H9 (cell line): ENCODE results near the gene FRMD1. TPM values are rescaled to one million over a fixed set of nuclear protein-coding genes. Genes with fewer than 3 reads are reported as not detected.

Source experiments
- DNase-seq: peaks from one replicate; pipeline ENCODE4 v3.0.0-alpha.2; 2017
- H2AFZ ChIP-seq: one replicate; pipeline ENCODE4 v1.6.1; 2013; ENCODE audit warnings: mild to moderate bottlenecking, low read length, control low read depth, moderate library complexity
- H2AK5ac ChIP-seq: 2 replicates; pipeline ENCODE4 v1.6.1; 2013; ENCODE audit warnings: low read length, control low read depth, mixed read lengths; ENCODE audit not compliant: insufficient read length
- H2BK120ac ChIP-seq: one replicate; pipeline ENCODE4 v1.6.1; 2013; ENCODE audit warnings: low read depth, mild to moderate bottlenecking, low read length, control low read depth, inconsistent platforms; ENCODE audit not compliant: poor library complexity, severe bottlenecking
- H2BK12ac ChIP-seq: 2 replicates; pipeline ENCODE4 v1.6.1; 2013; ENCODE audit warnings: low read length, control low read depth, mixed read lengths, low read depth; ENCODE audit not compliant: insufficient read length
- H2BK15ac ChIP-seq: 2 replicates; pipeline ENCODE4 v1.6.1; 2013; ENCODE audit warnings: low read depth, low read length, control low read depth
- H2BK20ac ChIP-seq: one replicate; pipeline ENCODE4 v1.6.1; 2013; ENCODE audit warnings: low read depth, mild to moderate bottlenecking, low read length, control low read depth, inconsistent platforms; ENCODE audit not compliant: poor library complexity, severe bottlenecking
- H2BK5ac ChIP-seq: 2 replicates; pipeline ENCODE4 v1.6.1; 2013; ENCODE audit warnings: low read length, control low read depth, mixed read lengths; ENCODE audit not compliant: insufficient read length
- H3K14ac ChIP-seq: 2 replicates; pipeline ENCODE4 v1.6.1; 2013; ENCODE audit warnings: low read length, control low read depth; ENCODE audit not compliant: insufficient read depth
- H3K18ac ChIP-seq: 2 replicates; pipeline ENCODE4 v1.6.1; 2013; ENCODE audit warnings: low read depth, mild to moderate bottlenecking, mixed read lengths, low read length, control low read depth; ENCODE audit not compliant: insufficient read length
- H3K23ac ChIP-seq: 2 replicates; pipeline ENCODE4 v1.6.1; 2013; ENCODE audit warnings: low read length, control low read depth, mixed read lengths, low read depth; ENCODE audit not compliant: insufficient read length
- H3K23me2 ChIP-seq: 2 replicates; pipeline ENCODE4 v1.6.1; 2013; ENCODE audit warnings: low read depth, mild to moderate bottlenecking, mixed read lengths, low read length, control low read depth; ENCODE audit not compliant: insufficient read length, poor library complexity, severe bottlenecking
- H3K27ac ChIP-seq: 2 replicates; pipeline ENCODE4 v1.5.1; 2013; ENCODE audit warnings: low read length, control low read depth, mixed read lengths, low read depth; ENCODE audit not compliant: insufficient read length
- H3K27me3 ChIP-seq: 2 replicates; pipeline ENCODE4 v1.6.1; 2013; ENCODE audit warnings: low read length, control low read depth, inconsistent platforms; ENCODE audit not compliant: insufficient read depth
- H3K4ac ChIP-seq: 2 replicates; pipeline ENCODE4 v1.6.1; 2013; ENCODE audit warnings: low read depth, mild to moderate bottlenecking, control low read depth, inconsistent platforms, low read length, moderate library complexity
- H3K4me1 ChIP-seq: 2 replicates; pipeline ENCODE4 v1.6.1; 2013; ENCODE audit warnings: low read length, control low read depth, inconsistent platforms; ENCODE audit not compliant: insufficient read depth
- H3K4me2 ChIP-seq: 2 replicates; pipeline ENCODE4 v1.6.1; 2013; ENCODE audit warnings: low read length, control low read depth, mixed read lengths; ENCODE audit not compliant: insufficient read length, insufficient read depth
- H3K56ac ChIP-seq: 2 replicates; pipeline ENCODE4 v1.6.1; 2013; ENCODE audit warnings: low read depth, mild to moderate bottlenecking, mixed read lengths, low read length, control low read depth; ENCODE audit not compliant: insufficient read length
- H3K79me1 ChIP-seq: 2 replicates; pipeline ENCODE4 v1.6.1; 2013; ENCODE audit warnings: low read depth, mild to moderate bottlenecking, moderate library complexity, low read length, control low read depth, inconsistent platforms; ENCODE audit not compliant: insufficient read depth, poor library complexity, severe bottlenecking
- H3K79me2 ChIP-seq: 2 replicates; pipeline ENCODE4 v1.6.1; 2013; ENCODE audit warnings: low read length, control low read depth, inconsistent platforms; ENCODE audit not compliant: insufficient read depth
- H3K9ac ChIP-seq: 2 replicates; pipeline ENCODE4 v1.6.1; 2013; ENCODE audit warnings: low read length, control low read depth, mixed read lengths; ENCODE audit not compliant: insufficient read length; ENCODE audit errors: extremely low read depth
- H3K9me3 ChIP-seq: one replicate; pipeline ENCODE4 v1.6.1; 2013; ENCODE audit warnings: low read depth, low read length, inconsistent platforms; ENCODE audit not compliant: control insufficient read depth
- H3T11ph ChIP-seq: one replicate; pipeline ENCODE4 v1.6.1; 2013; ENCODE audit warnings: mild to moderate bottlenecking, low read length, control low read depth, inconsistent platforms
- H4K20me1 ChIP-seq: one replicate; pipeline ENCODE4 v1.6.1; 2013; ENCODE audit not compliant: control insufficient read depth, insufficient read length, insufficient read depth
- H4K5ac ChIP-seq: 2 replicates; pipeline ENCODE4 v1.6.1; 2013; ENCODE audit warnings: low read depth, mild to moderate bottlenecking, mixed read lengths, low read length, control low read depth; ENCODE audit not compliant: insufficient read length
- H4K8ac ChIP-seq: replicated peaks from 2 replicates; pipeline ENCODE4 v1.6.1; 2013; ENCODE audit warnings: low read length, control low read depth, mixed read lengths, low read depth; ENCODE audit not compliant: insufficient read length
- H4K91ac ChIP-seq: 2 replicates; pipeline ENCODE4 v1.6.1; 2013; ENCODE audit warnings: low read depth, mild to moderate bottlenecking, moderate library complexity, mixed read lengths, low read length, control low read depth; ENCODE audit not compliant: insufficient read length
- H3K27ac Mint-ChIP-seq, 3 experiments: 2 replicates in 2 of 3; 3 replicates in 1 of 3; pipeline ENCODE4 v1.8.0; 2020 to 2021; ENCODE audit warnings: mixed read lengths in 3 of 3, mild to moderate bottlenecking in 1 of 3, moderate library complexity in 1 of 3
- H3K27me3 Mint-ChIP-seq: 2 replicates; pipeline ENCODE4 v1.8.0; 2021; ENCODE audit warnings: low read depth, mild to moderate bottlenecking, moderate library complexity, mixed read lengths
- H3K36me3 Mint-ChIP-seq, 3 experiments: 2 replicates in 2 of 3; 3 replicates in 1 of 3; pipeline ENCODE4 v1.8.0; 2020 to 2021; ENCODE audit warnings: low read depth in 3 of 3, mixed read lengths in 3 of 3; ENCODE audit not compliant: insufficient read depth in 1 of 3
- H3K4me1 Mint-ChIP-seq, 2 experiments: 2 replicates each; pipeline ENCODE4 v1.8.0; 2020; ENCODE audit warnings: mixed read lengths in 2 of 2
- H3K4me3 Mint-ChIP-seq, 2 experiments: 2 replicates in 1 of 2; 3 replicates in 1 of 2; pipeline ENCODE4 v1.8.0; 2020 to 2021; ENCODE audit warnings: mild to moderate bottlenecking in 2 of 2, mixed read lengths in 2 of 2, moderate library complexity in 1 of 2
- H3K9me3 Mint-ChIP-seq, 2 experiments: 2 replicates in 1 of 2; 3 replicates in 1 of 2; pipeline ENCODE4 v1.8.0; 2020; ENCODE audit warnings: mild to moderate bottlenecking in 2 of 2, mixed read lengths in 2 of 2, moderate library complexity in 1 of 2
- WGBS: extraction: QIAGEN DNeasy Blood & Tissue Kit; methylation state at CpG from one replicate; pipeline ENCODE4 v1.1.7; 2013; ENCODE audit warnings: missing lambda C conversion rate, low lambda C conversion rate, mixed read lengths; ENCODE audit not compliant: insufficient read length; ENCODE audit errors: extremely low coverage; 5-methylcytosine and 5-hydroxymethylcytosine counted together
- total RNA-seq: library from RNA; stranded (reverse); gene quantifications from 2 replicates; pipeline ENCODE4 v1.2.1, GENCODE V29; 2021
- TF ChIP-seq, protein P1 (sequence below): fragments of 200-600 bp; sonication (generic); conservative IDR thresholded peaks from 3 replicates; pipeline ENCODE4 v1.8.0; 2021; ENCODE audit warnings: antibody characterized with exemption, mild to moderate bottlenecking

The FRMD1 gene
- total RNA-seq, 1 experiment from 2014 or later, result not detected

GRCh38 chr6:168040856-168041496, 38.0 kb downstream of the FRMD1 start:
- Histone ChIP-seq H3K27ac (no peak overlapping the region), H3K14ac (no peak overlapping the region), H3K79me1 (no peaks in the 10 kb centered on the region), H2BK12ac (no peak overlapping the region), H3K23me2 (peaks cover 3% of the 10 kb centered on the region), H3T11ph (no peak overlapping the region), H3K4ac (no peak overlapping the region), H2BK15ac (no peak overlapping the region), H2AFZ (no peak overlapping the region), H2BK20ac (no peak overlapping the region), H3K18ac (no peak overlapping the region), H3K56ac (no peak overlapping the region), H3K4me1 (no peaks in the 10 kb centered on the region; the same call in 1 of the 2 replicates), H4K5ac (no peak overlapping the region), H3K9me3 (peaks cover 32% of the 10 kb centered on the region), H3K4me2 (no peak overlapping the region), H4K8ac (no peak overlapping the region), H4K91ac (no peak overlapping the region), H3K9ac (no peak overlapping the region), H2AK5ac (no peak overlapping the region), H2BK120ac (no peak overlapping the region), H4K20me1 (no peaks in the 10 kb centered on the region), H3K79me2 (no peaks in the 10 kb centered on the region), H2BK5ac (no peak overlapping the region), H3K23ac (no peak overlapping the region), H3K27me3 (no peaks in the 10 kb centered on the region)
- TF ChIP-seq, protein P1, sequence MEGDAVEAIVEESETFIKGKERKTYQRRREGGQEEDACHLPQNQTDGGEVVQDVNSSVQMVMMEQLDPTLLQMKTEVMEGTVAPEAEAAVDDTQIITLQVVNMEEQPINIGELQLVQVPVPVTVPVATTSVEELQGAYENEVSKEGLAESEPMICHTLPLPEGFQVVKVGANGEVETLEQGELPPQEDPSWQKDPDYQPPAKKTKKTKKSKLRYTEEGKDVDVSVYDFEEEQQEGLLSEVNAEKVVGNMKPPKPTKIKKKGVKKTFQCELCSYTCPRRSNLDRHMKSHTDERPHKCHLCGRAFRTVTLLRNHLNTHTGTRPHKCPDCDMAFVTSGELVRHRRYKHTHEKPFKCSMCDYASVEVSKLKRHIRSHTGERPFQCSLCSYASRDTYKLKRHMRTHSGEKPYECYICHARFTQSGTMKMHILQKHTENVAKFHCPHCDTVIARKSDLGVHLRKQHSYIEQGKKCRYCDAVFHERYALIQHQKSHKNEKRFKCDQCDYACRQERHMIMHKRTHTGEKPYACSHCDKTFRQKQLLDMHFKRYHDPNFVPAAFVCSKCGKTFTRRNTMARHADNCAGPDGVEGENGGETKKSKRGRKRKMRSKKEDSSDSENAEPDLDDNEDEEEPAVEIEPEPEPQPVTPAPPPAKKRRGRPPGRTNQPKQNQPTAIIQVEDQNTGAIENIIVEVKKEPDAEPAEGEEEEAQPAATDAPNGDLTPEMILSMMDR, result no peak
- Mint-ChIP-seq H3K9me3 (peaks cover 44 to 51% of the 10 kb centered on the region in 2 experiments), H3K27me3 (peaks cover 24% of the 10 kb centered on the region), H3K27ac (no peak overlapping the region), H3K36me3 (peaks cover 16 to 49% (median 31%) of the 10 kb centered on the region in 3 experiments), H3K4me1 (peaks cover 11 to 12% of the 10 kb centered on the region in 2 experiments), H3K4me3 (no peak overlapping the region)
- DNase-seq, result no peak
- WGBS, result no CpG with 5 or more reads among the region's 15 CpGs
